ENCODE measurements around the gene SCAMP4.
"Not testable (repeated sequence)": the region's sequence is repeated elsewhere in the genome, so short reads cannot be mapped to it uniquely, and the experiment has no call there.

The SCAMP4 gene

GRCh38 chr19:1878583-1878982 is 26.6 kb upstream of the SCAMP4 start:
- WGBS (ENCODE audit: extremely low coverage, insufficient coverage, insufficient read length): no CpG with 5 or more reads among the region's 8 CpGs
- not testable (repeated sequence) for H3K9ac ChIP-seq (ENCODE audit: low read length); H3K4me3 ChIP-seq (ENCODE audit: low read depth, low read length); H3K27me3 ChIP-seq (ENCODE audit: insufficient read depth, low read length); H4K91ac ChIP-seq (ENCODE audit: low read depth, low read length); H4K12ac ChIP-seq (ENCODE audit: low read depth, low read length); H3K27ac ChIP-seq (ENCODE audit: low read depth, low read length); H3K18ac ChIP-seq (ENCODE audit: low read length); H2BK12ac ChIP-seq (ENCODE audit: low read length); H2BK5ac ChIP-seq (ENCODE audit: low read depth, low read length, poor library complexity); H2AFZ ChIP-seq (ENCODE audit: insufficient read depth, low read length, poor library complexity); DNase-seq; H3K4ac ChIP-seq (ENCODE audit: low read depth, low read length); H2AK5ac ChIP-seq (ENCODE audit: low read length); H3K4me2 ChIP-seq (ENCODE audit: low read length); H3K14ac ChIP-seq (ENCODE audit: low read length); H3K23ac ChIP-seq (ENCODE audit: low read length); H3K9me3 ChIP-seq (ENCODE audit: insufficient read depth, low read depth, low read length); H3K79me1 ChIP-seq (ENCODE audit: low read length); H2BK120ac ChIP-seq (ENCODE audit: insufficient read depth, low read length, poor library complexity); H4K8ac ChIP-seq (ENCODE audit: low read depth, low read length)
- peaks cover 29% of the 10 kb centered on the region for H3K79me2 ChIP-seq (ENCODE audit: control insufficient read depth, insufficient read depth, low read length, poor library complexity)
- H3K4me1 ChIP-seq (ENCODE audit: control insufficient read depth in 1 of 2, insufficient read depth in 2 of 2, low read length in 2 of 2): peaks cover 22 to 27% of the 10 kb centered on the region in 2 experiments
- H3K36me3 ChIP-seq (ENCODE audit: control insufficient read depth in 1 of 2, insufficient read depth in 2 of 2, low read length in 2 of 2): peaks cover 20% of the 10 kb centered on the region in 2 experiments

GRCh38 chr19:1879982-1880381 is 25.2 kb upstream of the SCAMP4 start:
- H2BK120ac ChIP-seq (ENCODE audit: insufficient read depth, low read length, poor library complexity); H4K91ac ChIP-seq (ENCODE audit: low read depth, low read length); H2AK5ac ChIP-seq (ENCODE audit: low read length); H3K4me2 ChIP-seq (ENCODE audit: low read length); H3K27me3 ChIP-seq (ENCODE audit: insufficient read depth, low read length); H3K27ac ChIP-seq (ENCODE audit: low read depth, low read length); H3K23ac ChIP-seq (ENCODE audit: low read length); H3K9ac ChIP-seq (ENCODE audit: low read length); H2BK5ac ChIP-seq (ENCODE audit: low read depth, low read length, poor library complexity); DNase-seq; H3K4me3 ChIP-seq (ENCODE audit: low read depth, low read length); H4K12ac ChIP-seq (ENCODE audit: low read depth, low read length); H3K9me3 ChIP-seq (ENCODE audit: insufficient read depth, low read depth, low read length); H4K8ac ChIP-seq (ENCODE audit: low read depth, low read length); H2BK12ac ChIP-seq (ENCODE audit: low read length); H3K4ac ChIP-seq (ENCODE audit: low read depth, low read length); H2AFZ ChIP-seq (ENCODE audit: insufficient read depth, low read length, poor library complexity); H3K14ac ChIP-seq (ENCODE audit: low read length); H3K18ac ChIP-seq (ENCODE audit: low read length): not testable (repeated sequence)
- peaks cover 15% of the 10 kb centered on the region for H3K79me1 ChIP-seq (ENCODE audit: low read length)
- H3K4me1 ChIP-seq (ENCODE audit: control insufficient read depth in 1 of 2, insufficient read depth in 2 of 2, low read length in 2 of 2): peaks cover 28 to 32% of the 10 kb centered on the region in 2 experiments
- H3K79me2 ChIP-seq (ENCODE audit: control insufficient read depth, insufficient read depth, low read length, poor library complexity): peaks cover 39% of the 10 kb centered on the region
- H3K36me3 ChIP-seq (ENCODE audit: control insufficient read depth in 1 of 2, insufficient read depth in 2 of 2, low read length in 2 of 2): peaks cover 17 to 19% of the 10 kb centered on the region in 2 experiments
- WGBS (ENCODE audit: extremely low coverage, insufficient coverage, insufficient read length): no CpG with 5 or more reads among the region's 17 CpGs

- no peak overlapping the region for H3K18ac ChIP-seq (ENCODE audit: low read length)
- H3K23ac ChIP-seq (ENCODE audit: low read length): no peak overlapping the region
- peaks cover 28 to 32% of the 10 kb centered on the region in 2 experiments for H3K4me1 ChIP-seq (ENCODE audit: control insufficient read depth in 1 of 2, insufficient read depth in 2 of 2, low read length in 2 of 2)
- H2AFZ ChIP-seq (ENCODE audit: insufficient read depth, low read length, poor library complexity): no peak overlapping the region
- no peak overlapping the region for H3K4me2 ChIP-seq (ENCODE audit: low read length)
- no peak overlapping the region for H2BK5ac ChIP-seq (ENCODE audit: low read depth, low read length, poor library complexity)
- no peaks in the 10 kb centered on the region for H3K27me3 ChIP-seq (ENCODE audit: insufficient read depth, low read length)
- DNase-seq: no peak
- H3K9ac ChIP-seq (ENCODE audit: low read length): no peak overlapping the region
- no peak overlapping the region for H4K8ac ChIP-seq (ENCODE audit: low read depth, low read length)
- peaks cover 4% of the 10 kb centered on the region for H3K9me3 ChIP-seq (ENCODE audit: insufficient read depth, low read depth, low read length)
- peaks cover 14% of the 10 kb centered on the region for H3K79me1 ChIP-seq (ENCODE audit: low read length)
- H3K36me3 ChIP-seq (ENCODE audit: control insufficient read depth in 1 of 2, insufficient read depth in 2 of 2, low read length in 2 of 2): peaks cover 17 to 19% of the 10 kb centered on the region in 2 experiments
- no peak overlapping the region for H4K12ac ChIP-seq (ENCODE audit: low read depth, low read length)
- no peak overlapping the region for H2BK12ac ChIP-seq (ENCODE audit: low read length)
- H3K14ac ChIP-seq (ENCODE audit: low read length): no peak overlapping the region
- no peak overlapping the region for H2BK120ac ChIP-seq (ENCODE audit: insufficient read depth, low read length, poor library complexity)
- no peak overlapping the region for H4K91ac ChIP-seq (ENCODE audit: low read depth, low read length)
- no peak overlapping the region for H2AK5ac ChIP-seq (ENCODE audit: low read length)
- H3K27ac ChIP-seq (ENCODE audit: low read depth, low read length): no peak overlapping the region
- no peak overlapping the region for H3K4me3 ChIP-seq (ENCODE audit: low read depth, low read length)
- no peak overlapping the region for H3K4ac ChIP-seq (ENCODE audit: low read depth, low read length)
- no CpG with 5 or more reads among the region's 35 CpGs for WGBS (ENCODE audit: extremely low coverage, insufficient coverage, insufficient read length)
- H3K79me2 ChIP-seq (ENCODE audit: control insufficient read depth, insufficient read depth, low read length, poor library complexity): peaks cover 36% of the 10 kb centered on the region
Observed at GRCh38 chr19:1880611-1881392, 24.4 kb upstream of the SCAMP4 start.

- not testable (repeated sequence) for H3K4me3 ChIP-seq (ENCODE audit: low read depth, low read length); H4K12ac ChIP-seq (ENCODE audit: low read depth, low read length); DNase-seq; H3K79me1 ChIP-seq (ENCODE audit: low read length); H2AK5ac ChIP-seq (ENCODE audit: low read length); H3K23ac ChIP-seq (ENCODE audit: low read length); H3K27me3 ChIP-seq (ENCODE audit: insufficient read depth, low read length); H3K9ac ChIP-seq (ENCODE audit: low read length); H4K8ac ChIP-seq (ENCODE audit: low read depth, low read length); H3K14ac ChIP-seq (ENCODE audit: low read length); H2BK12ac ChIP-seq (ENCODE audit: low read length); H3K9me3 ChIP-seq (ENCODE audit: insufficient read depth, low read depth, low read length); H2BK5ac ChIP-seq (ENCODE audit: low read depth, low read length, poor library complexity); H3K4me2 ChIP-seq (ENCODE audit: low read length); H2BK120ac ChIP-seq (ENCODE audit: insufficient read depth, low read length, poor library complexity); H2AFZ ChIP-seq (ENCODE audit: insufficient read depth, low read length, poor library complexity); H3K27ac ChIP-seq (ENCODE audit: low read depth, low read length)
- WGBS (ENCODE audit: extremely low coverage, insufficient coverage, insufficient read length): no CpG with 5 or more reads among the region's 44 CpGs
- Histone ChIP-seq H3K4ac (ENCODE audit: low read depth, low read length) (peak overlapping the region; percentile 49), H3K36me3 (ENCODE audit: control insufficient read depth in 1 of 2, insufficient read depth in 2 of 2, low read length in 2 of 2) (peaks cover 17 to 19% of the 10 kb centered on the region in 2 experiments), H4K91ac (ENCODE audit: low read depth, low read length) (peak overlapping the region; percentile 20), H3K18ac (ENCODE audit: low read length) (peak overlapping the region; percentile 56), H3K79me2 (ENCODE audit: control insufficient read depth, insufficient read depth, low read length, poor library complexity) (peaks cover 31% of the 10 kb centered on the region), H3K4me1 (ENCODE audit: control insufficient read depth in 1 of 2, insufficient read depth in 2 of 2, low read length in 2 of 2) (peaks cover 24 to 29% of the 10 kb centered on the region in 2 experiments)
Observed at GRCh38 chr19:1881393-1882088, 23.7 kb upstream of the SCAMP4 start.

Measured in trophoblast cell (in vitro differentiated cells and primary cell).